KMS-11 (cell line): ENCODE results near the gene WDR64.

Source experiments
- H2AFZ ChIP-seq: fragments of 200-600 bp; sonication (generic); 2 replicates; pipeline ENCODE4 v1.6.1; 2016; ENCODE audit warnings: antibody characterized with exemption, mixed run types, low read depth
- H3K27ac ChIP-seq: fragments of 200-600 bp; sonication (generic); 2 replicates; pipeline ENCODE4 v1.6.1; 2016; ENCODE audit warnings: mild to moderate bottlenecking, mixed run types
- H3K27me3 ChIP-seq: fragments of 200-600 bp; sonication (generic); 2 replicates; pipeline ENCODE4 v1.6.1; 2017; ENCODE audit warnings: mild to moderate bottlenecking, low read depth, mixed run types, moderate library complexity; ENCODE audit not compliant: insufficient read depth
- H3K36me3 ChIP-seq: fragments of 200-600 bp; sonication (generic); 2 replicates; pipeline ENCODE4 v1.6.1; 2017; ENCODE audit warnings: mild to moderate bottlenecking, mixed run types; ENCODE audit not compliant: insufficient read depth
- H3K4me1 ChIP-seq: fragments of 200-600 bp; sonication (generic); 2 replicates; pipeline ENCODE4 v1.6.1; 2016; ENCODE audit warnings: mild to moderate bottlenecking, low read depth, mixed run types; ENCODE audit not compliant: poor library complexity, severe bottlenecking
- H3K4me2 ChIP-seq: fragments of 200-600 bp; sonication (generic); 2 replicates; pipeline ENCODE4 v1.7.0; 2016; ENCODE audit warnings: mild to moderate bottlenecking, mixed run types
- H3K4me3 ChIP-seq: fragments of 200-600 bp; sonication (generic); IDR thresholded peaks from 2 replicates; pipeline ENCODE4 v1.6.1; 2017; ENCODE audit warnings: low read depth, low read length, mixed read lengths; ENCODE audit not compliant: insufficient read depth
- H3K79me2 ChIP-seq: fragments of 200-600 bp; sonication (generic); 2 replicates; pipeline ENCODE4 v1.6.1; 2016; ENCODE audit warnings: low read depth, mixed run types; ENCODE audit not compliant: insufficient read depth
- H3K9ac ChIP-seq: fragments of 200-600 bp; sonication (generic); 2 replicates; pipeline ENCODE4 v1.6.1; 2016; ENCODE audit warnings: mild to moderate bottlenecking, mixed run types
- H4K20me1 ChIP-seq: fragments of 200-600 bp; sonication (generic); 2 replicates; pipeline ENCODE4 v1.6.1; 2016; ENCODE audit warnings: mild to moderate bottlenecking, mixed run types; ENCODE audit not compliant: insufficient read depth
- CTCF ChIP-seq: fragments of 200-600 bp; sonication (generic); conservative IDR thresholded peaks from 2 replicates; pipeline ENCODE4 v1.6.1; 2017; ENCODE audit warnings: low read depth, mild to moderate bottlenecking, antibody characterized with exemption, low read length, moderate library complexity, mixed read lengths

WDR64 gene

GRCh38 chr1:241695246-241696171 is 43.4 kb downstream of the WDR64 start:
- no peaks in the 10 kb centered on the region for H3K4me1 ChIP-seq
- no peak for TF ChIP-seq CTCF
- H2AFZ ChIP-seq: no peak overlapping the region
- no peak overlapping the region for H3K4me3 ChIP-seq
- no peaks in the 10 kb centered on the region for H3K27me3 ChIP-seq
- no peaks in the 10 kb centered on the region for H3K79me2 ChIP-seq
- H3K27ac ChIP-seq: no peak overlapping the region
- no peak overlapping the region for H3K9ac ChIP-seq
- H3K36me3 ChIP-seq: no peaks in the 10 kb centered on the region
- H3K4me2 ChIP-seq: no peak overlapping the region
- no peaks in the 10 kb centered on the region for H4K20me1 ChIP-seq

- no peak for TF ChIP-seq CTCF
- Histone ChIP-seq H3K27ac (no peak overlapping the region), H3K4me2 (no peak overlapping the region), H3K9ac (no peak overlapping the region), H3K79me2 (no peaks in the 10 kb centered on the region), H3K4me3 (no peak overlapping the region), H3K36me3 (no peaks in the 10 kb centered on the region), H2AFZ (no peak overlapping the region), H3K4me1 (no peaks in the 10 kb centered on the region), H4K20me1 (no peaks in the 10 kb centered on the region), H3K27me3 (no peaks in the 10 kb centered on the region)
Measured at GRCh38 chr1:241696172-241696814, 44.2 kb downstream of the WDR64 start.

- H3K36me3 ChIP-seq: no peaks in the 10 kb centered on the region
- no peak for TF ChIP-seq CTCF
- H3K27ac ChIP-seq: no peak overlapping the region
- H3K9ac ChIP-seq: no peak overlapping the region
- no peak overlapping the region for H3K4me3 ChIP-seq
- no peak overlapping the region for H3K4me2 ChIP-seq
- H3K27me3 ChIP-seq: no peaks in the 10 kb centered on the region
- H4K20me1 ChIP-seq: no peaks in the 10 kb centered on the region
- H2AFZ ChIP-seq: no peak overlapping the region
- H3K4me1 ChIP-seq: no peaks in the 10 kb centered on the region
- no peaks in the 10 kb centered on the region for H3K79me2 ChIP-seq
Measured at GRCh38 chr1:241696815-241697639, 44.9 kb downstream of the WDR64 start.

- Histone ChIP-seq H2AFZ (no peak overlapping the region), H3K9ac (no peak overlapping the region), H3K4me3 (no peak overlapping the region), H3K36me3 (no peaks in the 10 kb centered on the region), H3K27ac (no peak overlapping the region), H3K4me1 (no peaks in the 10 kb centered on the region), H3K27me3 (no peaks in the 10 kb centered on the region), H3K79me2 (no peaks in the 10 kb centered on the region), H4K20me1 (no peaks in the 10 kb centered on the region), H3K4me2 (no peak overlapping the region)
- TF ChIP-seq CTCF: no peak
Measured at GRCh38 chr1:241697640-241698018, 45.5 kb downstream of the WDR64 start.
